Gastroesophageal sphincter (tissue), 4 donors: Measurements from ENCODE around the gene CCDC73. TPM values are rescaled to one million over a fixed set of nuclear protein-coding genes. Genes with fewer than 3 reads are reported as not detected.
"Not testable (repeated sequence)": the region's sequence is repeated elsewhere in the genome, so short reads cannot be mapped to it uniquely, and the experiment has no call there.

Experiments
- ATAC-seq: fragments of 150-250 bp; one replicate; pipeline ENCODE4 v1.9.1; 2016; ENCODE audit warnings: mild to moderate bottlenecking, moderate library complexity
- H3K27ac ChIP-seq, 4 donors: fragments of 200-600 bp; sonication (generic) in 3 of 4; 1 replicate in 3 of 4; 2 replicates in 1 of 4; pipeline ENCODE4 v1.5.1; 2016 to 2019
- H3K27me3 ChIP-seq: fragments of 200-600 bp; sonication (generic); one replicate; pipeline ENCODE4 v1.5.1; 2019
- H3K36me3 ChIP-seq, 2 donors: fragments of 200-600 bp; sonication (generic); one replicate each; pipeline ENCODE4 v1.5.1; 2019; ENCODE audit warnings: control low read depth in 1 of 2
- H3K4me1 ChIP-seq, 3 donors: fragments of 200-600 bp; sonication (generic); 1 replicate in 2 of 3; 2 replicates in 1 of 3; pipeline ENCODE4 v1.5.1; 2016 to 2019; ENCODE audit warnings: control low read depth in 2 of 3
- H3K4me3 ChIP-seq, 2 donors: fragments of 200-600 bp; sonication (generic); one replicate each; pipeline ENCODE4 v1.5.1; 2019; ENCODE audit warnings: mild to moderate bottlenecking in 1 of 2, moderate library complexity in 1 of 2
- H3K9me3 ChIP-seq, 3 donors: fragments of 200-600 bp; sonication (generic); one replicate each; pipeline ENCODE4 v1.5.1; 2017 to 2019; ENCODE audit warnings: control low read depth in 2 of 3
- EP300 ChIP-seq: sonication (generic); formaldehyde crosslinking; IDR thresholded peaks from one replicate; pipeline ENCODE4 v1.6.1; 2017; ENCODE audit warnings: antibody characterized with exemption, mild to moderate bottlenecking
- POLR2A ChIP-seq, 2 donors: fragments of 450-650 bp; IDR thresholded peaks; one replicate each; pipeline ENCODE4 v1.6.1; 2017; ENCODE audit warnings: antibody characterized with exemption in 2 of 2, mild to moderate bottlenecking in 2 of 2, moderate library complexity in 1 of 2
- POLR2AphosphoS5 ChIP-seq: sonication (generic); formaldehyde crosslinking; IDR thresholded peaks from one replicate; pipeline ENCODE4 v1.6.1; 2017; ENCODE audit warnings: antibody characterized with exemption
- WGBS, 2 donors: methylation state at CpG; one replicate each; pipeline ENCODE4 v1.1.5; 2018; ENCODE audit warnings: low coverage in 1 of 2; 5-methylcytosine and 5-hydroxymethylcytosine counted together
- total RNA-seq, 4 donors: library from RNA; depleted of rRNA; stranded (reverse); fragments of >200 nt; gene quantifications; one replicate each; pipeline ENCODE4 v1.1.0, GENCODE V29; 2016
- TF ChIP-seq, protein P1 (sequence below), 4 experiments: fragments of 200-600 bp in 2 of 4; fragments of 450-650 bp in 2 of 4; sonication (generic) in 1 of 4; IDR thresholded peaks; one replicate each; pipeline ENCODE4 v1.5.1; 2017 to 2019; ENCODE audit warnings: antibody characterized with exemption in 4 of 4, mild to moderate bottlenecking in 2 of 4, moderate library complexity in 2 of 4

CCDC73 gene
- total RNA-seq, 4 donors from 2014 or later: not detected

DNA sequence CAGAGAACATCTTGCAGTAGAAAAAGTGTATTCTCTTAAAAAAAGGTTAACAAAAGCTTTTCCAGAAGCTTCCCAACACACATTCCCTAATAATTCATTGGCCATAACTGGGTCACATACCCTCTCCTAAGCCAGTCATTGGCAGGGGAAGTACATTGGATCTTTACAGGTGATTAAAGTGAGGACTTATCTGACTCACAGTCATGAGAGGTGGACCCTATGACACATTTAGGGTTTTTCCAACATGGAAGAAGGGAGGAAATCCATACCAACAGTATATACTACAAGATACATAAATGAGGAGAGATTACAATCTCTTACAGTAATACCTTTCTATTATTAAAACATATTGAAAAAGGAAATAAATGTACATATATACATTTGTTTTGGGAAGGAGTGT lies 72.2 kb downstream of the CCDC73 start:
- H3K27ac ChIP-seq: no peak overlapping the region
- no peaks in the 10 kb centered on the region for H3K9me3 ChIP-seq
- no peaks in the 10 kb centered on the region for H3K36me3 ChIP-seq
- no peak overlapping the region for H3K4me3 ChIP-seq
- H3K27me3 ChIP-seq: no peaks in the 10 kb centered on the region
- ATAC-seq: no peak
- TF ChIP-seq, protein P1, sequence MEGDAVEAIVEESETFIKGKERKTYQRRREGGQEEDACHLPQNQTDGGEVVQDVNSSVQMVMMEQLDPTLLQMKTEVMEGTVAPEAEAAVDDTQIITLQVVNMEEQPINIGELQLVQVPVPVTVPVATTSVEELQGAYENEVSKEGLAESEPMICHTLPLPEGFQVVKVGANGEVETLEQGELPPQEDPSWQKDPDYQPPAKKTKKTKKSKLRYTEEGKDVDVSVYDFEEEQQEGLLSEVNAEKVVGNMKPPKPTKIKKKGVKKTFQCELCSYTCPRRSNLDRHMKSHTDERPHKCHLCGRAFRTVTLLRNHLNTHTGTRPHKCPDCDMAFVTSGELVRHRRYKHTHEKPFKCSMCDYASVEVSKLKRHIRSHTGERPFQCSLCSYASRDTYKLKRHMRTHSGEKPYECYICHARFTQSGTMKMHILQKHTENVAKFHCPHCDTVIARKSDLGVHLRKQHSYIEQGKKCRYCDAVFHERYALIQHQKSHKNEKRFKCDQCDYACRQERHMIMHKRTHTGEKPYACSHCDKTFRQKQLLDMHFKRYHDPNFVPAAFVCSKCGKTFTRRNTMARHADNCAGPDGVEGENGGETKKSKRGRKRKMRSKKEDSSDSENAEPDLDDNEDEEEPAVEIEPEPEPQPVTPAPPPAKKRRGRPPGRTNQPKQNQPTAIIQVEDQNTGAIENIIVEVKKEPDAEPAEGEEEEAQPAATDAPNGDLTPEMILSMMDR (IDR thresholded peaks at IDR 0.05): no peak
- TF ChIP-seq POLR2AphosphoS5: no peak
- TF ChIP-seq POLR2A (IDR thresholded peaks at IDR 0.05): no peak
- no peak for TF ChIP-seq EP300
- H3K4me1 ChIP-seq: no peaks in the 10 kb centered on the region

DNA sequence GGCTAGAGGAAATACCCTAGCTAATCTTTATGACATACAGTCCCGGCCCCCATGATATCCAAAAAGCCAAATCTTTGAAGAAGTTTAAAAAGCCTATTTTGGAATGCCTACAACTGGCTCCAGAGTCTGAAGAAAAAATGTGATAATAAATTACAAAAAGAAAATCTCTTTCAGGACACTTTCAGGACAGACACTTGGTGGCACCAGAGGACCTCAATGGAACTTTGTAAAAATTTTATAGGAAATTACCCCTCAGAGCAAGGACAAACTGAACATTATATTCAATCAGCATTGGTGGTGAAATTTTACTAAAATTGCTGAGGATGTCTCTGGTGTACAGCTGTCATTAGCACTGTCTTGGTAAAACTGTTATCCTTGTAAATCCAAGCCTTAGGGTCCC lies 81.0 kb downstream of the CCDC73 start:
- H3K27me3 ChIP-seq: peaks cover 9% of the 10 kb centered on the region
- H3K4me1 ChIP-seq: no peaks in the 10 kb centered on the region
- TF ChIP-seq POLR2A (IDR thresholded peaks at IDR 0.05): no peak
- TF ChIP-seq EP300: no peak
- no peak for ATAC-seq
- 13 to 17% methylated on average over 1 of the region's 1 CpG for WGBS, 2 donors
- H3K9me3 ChIP-seq: no peaks in the 10 kb centered on the region
- H3K27ac ChIP-seq: no peak overlapping the region
- H3K36me3 ChIP-seq: no peaks in the 10 kb centered on the region
- H3K4me3 ChIP-seq: no peak overlapping the region

DNA sequence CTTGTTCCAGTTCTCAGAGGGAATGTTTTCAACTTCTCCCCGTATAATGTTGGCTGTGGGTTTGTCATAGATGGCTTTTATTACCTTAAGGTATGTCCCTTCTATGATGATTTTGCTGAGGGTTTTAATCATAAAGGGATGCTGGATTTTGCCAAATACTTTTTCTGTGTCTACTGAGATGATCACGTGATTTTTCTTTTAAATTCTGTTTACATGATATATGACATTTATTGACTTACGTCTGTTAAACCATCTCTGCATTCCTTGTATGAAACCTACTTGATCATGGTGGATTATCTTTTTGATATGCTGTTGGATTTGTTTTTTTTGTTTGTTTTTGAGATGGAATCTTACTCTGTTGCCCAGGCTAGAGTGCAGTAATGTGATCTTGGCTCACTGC lies 85.5 kb downstream of the CCDC73 start:
- not testable (repeated sequence) for H3K4me1 ChIP-seq, H3K9me3 ChIP-seq, H3K27ac ChIP-seq, ATAC-seq, H3K27me3 ChIP-seq, H3K36me3 ChIP-seq, H3K4me3 ChIP-seq
- WGBS, 2 donors: 75 to 77% methylated on average over 1 to 3 of the region's 3 CpGs

DNA sequence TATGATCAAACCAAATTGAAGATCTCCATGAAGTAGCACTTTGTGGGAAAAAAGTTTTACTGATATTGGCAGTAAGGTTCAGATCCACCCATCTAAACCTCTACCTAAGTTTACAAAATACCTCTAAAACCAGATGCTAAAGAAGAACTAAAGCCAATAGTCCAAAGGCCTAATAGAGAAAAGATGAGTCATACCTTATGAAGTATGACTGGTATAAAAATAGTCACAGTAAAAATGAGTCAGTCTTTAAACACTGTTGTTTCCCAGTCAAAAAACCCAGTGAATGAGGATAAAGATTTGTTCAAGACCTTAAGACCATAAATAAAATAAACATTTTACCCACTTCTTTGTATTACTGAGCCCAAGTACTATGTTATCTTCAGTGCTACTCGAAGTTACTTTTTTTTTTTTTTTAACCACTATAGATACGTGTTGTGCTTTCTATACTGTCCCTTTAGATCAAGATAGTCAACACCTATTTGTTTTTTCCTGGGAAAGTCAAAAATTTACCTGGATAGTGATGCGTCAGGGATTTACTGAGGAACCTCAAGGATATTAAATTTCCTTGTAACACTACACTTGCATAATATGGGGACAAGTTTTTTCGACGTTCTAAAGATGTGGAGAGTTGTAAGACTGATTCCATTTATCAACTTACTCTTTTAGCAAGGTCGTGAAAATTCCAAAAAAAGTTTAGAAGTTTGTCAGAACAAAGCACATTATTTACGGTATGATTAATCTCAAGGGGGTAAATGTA lies 87.3 kb downstream of the CCDC73 start:
- Histone ChIP-seq H3K4me1 (no peaks in the 10 kb centered on the region), H3K27me3 (peaks cover 9% of the 10 kb centered on the region), H3K9me3 (no peaks in the 10 kb centered on the region), H3K36me3 (no peaks in the 10 kb centered on the region), H3K27ac (no peak overlapping the region), H3K4me3 (no peak overlapping the region)
- TF ChIP-seq EP300 (no peak), POLR2AphosphoS5 (no peak), POLR2A (IDR thresholded peaks at IDR 0.05) (no peak)
- TF ChIP-seq, protein P1 (IDR thresholded peaks at IDR 0.05): no peak
- no peak for ATAC-seq
- WGBS, 2 donors: 52 to 70% methylated on average over 7 of the region's 7 CpGs

DNA sequence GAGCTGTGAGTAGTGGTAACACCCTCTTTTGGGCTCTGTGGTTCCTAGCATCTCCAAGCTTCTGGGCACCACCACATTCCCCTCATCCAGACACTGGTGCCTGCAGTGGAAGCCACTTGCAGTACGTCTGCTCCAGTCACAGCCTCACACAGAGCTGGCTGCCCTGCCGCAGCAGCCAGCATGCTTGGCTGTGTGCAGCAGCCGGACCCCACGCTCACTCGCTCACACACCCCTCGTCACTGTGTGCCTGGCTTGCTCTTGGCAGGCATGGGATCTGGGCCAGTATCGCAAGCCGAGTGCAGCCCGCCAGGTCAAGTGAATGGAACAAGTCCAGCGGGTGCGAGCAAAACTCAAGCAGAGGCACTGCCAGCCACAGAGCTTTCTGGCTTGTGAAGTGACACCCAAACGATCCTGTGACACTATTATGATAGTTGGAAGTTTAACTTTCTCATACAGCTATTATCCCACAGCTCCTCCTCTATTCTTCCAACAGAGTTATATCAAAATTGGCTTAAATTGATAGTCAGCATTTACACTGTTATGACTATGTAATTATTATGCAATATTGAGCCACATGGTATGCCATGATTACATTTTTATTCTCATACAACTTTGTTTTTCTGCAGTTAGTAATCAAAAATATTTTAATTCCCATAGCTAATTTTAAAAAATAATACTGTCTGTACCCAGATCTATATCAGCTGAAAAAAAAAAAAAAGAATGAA lies 89.0 kb downstream of the CCDC73 start:
- Histone ChIP-seq H3K36me3 (no peaks in the 10 kb centered on the region), H3K4me1 (no peaks in the 10 kb centered on the region), H3K27me3 (no peaks in the 10 kb centered on the region), H3K9me3 (no peaks in the 10 kb centered on the region), H3K4me3 (no peak overlapping the region), H3K27ac (no peak overlapping the region)
- ATAC-seq: no peak
- WGBS, 2 donors: 71 to 83% methylated on average over 1 to 5 of the region's 12 CpGs
- TF ChIP-seq EP300 (no peak), POLR2AphosphoS5 (no peak), POLR2A (IDR thresholded peaks at IDR 0.05) (no peak)
- TF ChIP-seq, protein P1 (IDR thresholded peaks at IDR 0.05): no peak

DNA sequence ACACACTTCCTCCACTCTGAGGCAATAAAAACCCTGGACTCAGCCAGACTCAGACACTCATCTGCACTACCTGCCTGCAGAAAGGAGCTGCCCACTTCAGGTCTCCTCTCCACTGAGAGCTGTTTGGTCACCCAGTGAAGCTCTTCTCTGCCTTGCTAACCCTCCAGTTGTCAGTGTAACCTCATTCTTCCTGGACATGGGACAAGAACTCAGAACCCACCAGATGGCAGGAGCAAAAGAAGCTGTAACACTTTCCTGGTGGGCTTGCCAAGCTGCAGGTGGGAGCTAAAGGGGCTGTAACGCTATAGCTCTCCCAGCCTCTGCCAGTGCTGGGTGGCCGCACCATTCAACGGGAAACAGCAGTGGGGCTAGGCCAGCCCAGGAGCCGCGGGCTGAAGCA lies 89.7 kb downstream of the CCDC73 start:
- no peaks in the 10 kb centered on the region for H3K36me3 ChIP-seq
- WGBS, 2 donors: no CpG with 5 or more reads among the region's 5 CpGs
- no peak for ATAC-seq
- H3K27me3 ChIP-seq: no peaks in the 10 kb centered on the region
- H3K9me3 ChIP-seq: no peaks in the 10 kb centered on the region
- TF ChIP-seq, protein P1 (IDR thresholded peaks at IDR 0.05): no peak
- TF ChIP-seq POLR2A (IDR thresholded peaks at IDR 0.05) (no peak), EP300 (no peak), POLR2AphosphoS5 (no peak)
- no peaks in the 10 kb centered on the region for H3K4me1 ChIP-seq
- no peak overlapping the region for H3K27ac ChIP-seq
- H3K4me3 ChIP-seq: no peak overlapping the region
